ENCODE measurements around the gene BPIFA3. TPM values are rescaled to one million over a fixed set of nuclear protein-coding genes. Genes with fewer than 3 reads are reported as not detected.

BPIFA3 gene
- total and polyA plus RNA-seq, 2 of the 13 experiments (the other 11 are each of a cell fraction or from before 2014, with no cell fraction given) = not detected

DNA sequence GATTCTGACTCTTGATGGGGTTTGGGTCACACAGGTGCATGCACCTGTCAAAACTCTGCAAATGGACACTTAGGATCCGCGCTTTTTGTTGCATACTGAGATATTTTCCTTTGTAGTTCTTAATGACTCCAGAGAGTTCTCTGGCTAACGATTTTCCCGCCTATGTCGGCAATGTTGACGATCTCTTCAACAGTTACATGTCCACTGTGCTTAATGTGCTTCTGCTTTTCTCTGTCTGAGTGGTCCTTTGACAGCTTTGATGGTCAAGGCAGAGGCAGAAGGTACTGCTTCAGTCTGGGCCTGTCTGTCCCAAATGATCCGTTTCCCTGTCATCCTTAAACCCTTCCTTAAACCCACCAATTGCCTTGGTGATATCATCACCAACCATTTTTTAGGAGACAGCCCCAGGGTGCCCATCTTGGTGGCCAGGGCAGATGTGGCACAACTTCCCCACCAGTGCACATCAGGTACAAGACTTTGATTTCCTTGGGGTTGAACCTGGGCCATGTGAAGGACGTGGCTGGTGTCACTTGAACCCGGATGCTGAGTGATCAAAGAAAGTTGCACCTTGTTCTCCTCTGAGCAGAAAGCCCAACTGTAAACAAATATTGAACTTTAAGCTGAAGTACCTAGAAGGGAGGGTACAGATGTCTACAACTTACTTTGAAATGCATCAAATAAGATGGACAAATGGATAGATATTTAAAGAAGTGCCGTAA is 55.2 kb downstream of the BPIFA3 start (continued):
- TF ChIP-seq, protein P1, sequence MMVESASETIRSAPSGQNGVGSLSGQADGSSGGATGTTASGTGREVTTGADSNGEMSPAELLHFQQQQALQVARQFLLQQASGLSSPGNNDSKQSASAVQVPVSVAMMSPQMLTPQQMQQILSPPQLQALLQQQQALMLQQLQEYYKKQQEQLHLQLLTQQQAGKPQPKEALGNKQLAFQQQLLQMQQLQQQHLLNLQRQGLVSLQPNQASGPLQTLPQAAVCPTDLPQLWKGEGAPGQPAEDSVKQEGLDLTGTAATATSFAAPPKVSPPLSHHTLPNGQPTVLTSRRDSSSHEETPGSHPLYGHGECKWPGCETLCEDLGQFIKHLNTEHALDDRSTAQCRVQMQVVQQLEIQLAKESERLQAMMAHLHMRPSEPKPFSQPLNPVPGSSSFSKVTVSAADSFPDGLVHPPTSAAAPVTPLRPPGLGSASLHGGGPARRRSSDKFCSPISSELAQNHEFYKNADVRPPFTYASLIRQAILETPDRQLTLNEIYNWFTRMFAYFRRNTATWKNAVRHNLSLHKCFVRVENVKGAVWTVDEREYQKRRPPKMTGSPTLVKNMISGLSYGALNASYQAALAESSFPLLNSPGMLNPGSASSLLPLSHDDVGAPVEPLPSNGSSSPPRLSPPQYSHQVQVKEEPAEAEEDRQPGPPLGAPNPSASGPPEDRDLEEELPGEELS (CRISPR knock-in tag; IDR thresholded peaks at IDR 0.05) = peak; percentile 72
- TF ChIP-seq PHF21A (CRISPR knock-in tag; IDR thresholded peaks at IDR 0.05) (peak; percentile 53; the same call in 1 of the 2 replicates), MXI1 (IDR thresholded peaks at IDR 0.05; ENCODE audit: borderline replicate concordance, low read depth, low read length) (no peak), LCORL (IDR thresholded peaks at IDR 0.05) (no peak), LCORL (CRISPR knock-in tag; IDR thresholded peaks at IDR 0.05) (peak; percentile 62; the same call in 1 of the 2 replicates), ISL2 (CRISPR knock-in tag; IDR thresholded peaks at IDR 0.05) (peak; percentile 56; the same call in 1 of the 2 replicates), RARA (CRISPR knock-in tag; IDR thresholded peaks at IDR 0.05) (peak; percentile 88), KAT2B (IDR thresholded peaks at IDR 0.05; ENCODE audit: borderline replicate concordance, low read depth, low read length) (no peak), GFI1 (CRISPR knock-in tag; IDR thresholded peaks at IDR 0.05; ENCODE audit: borderline replicate concordance) (peak; percentile 88), RAD21 (CRISPR knock-in tag; IDR thresholded peaks at IDR 0.05) (no peak), ZMAT3 (CRISPR knock-in tag; conservative IDR thresholded peaks at IDR 0.05) (no peak), KAT8 (CRISPR knock-in tag; IDR thresholded peaks at IDR 0.05) (no peak), MAFK (conservative IDR thresholded peaks at IDR 0.05 in 1 of 2, IDR thresholded peaks at IDR 0.05 in 1 of 2; ENCODE audit: low read length in 2 of 2) (peak; percentile 21 to 73; a peak in 2 of 4 replicates), HDAC2 (CRISPR knock-in tag; IDR thresholded peaks at IDR 0.05) (peak; percentile 24; the same call in 1 of the 2 replicates), HOXA3 (CRISPR knock-in tag; IDR thresholded peaks at IDR 0.05) (peak; percentile 26; the same call in 1 of the 2 replicates), ZNF282 (IDR thresholded peaks at IDR 0.05; ENCODE audit: partially characterized antibody) (no peak), NFE2L2 (IDR thresholded peaks at IDR 0.05; ENCODE audit: low read length) (no peak), SMAD3 (CRISPR knock-in tag; IDR thresholded peaks at IDR 0.05) (no peak), POLR2AphosphoS5 (IDR thresholded peaks at IDR 0.05; ENCODE audit: low read depth, low read length) (no peak), SP5 (CRISPR knock-in tag; IDR thresholded peaks at IDR 0.05; ENCODE audit: borderline replicate concordance, low read depth) (no peak), PRPF4 (IDR thresholded peaks at IDR 0.05; ENCODE audit: low read depth, low read length, poor library complexity, severe bottlenecking) (peak; percentile 82), ZSCAN22 (CRISPR knock-in tag; IDR thresholded peaks at IDR 0.05) (no peak), ZNF615 (CRISPR knock-in tag; IDR thresholded peaks at IDR 0.05; ENCODE audit: borderline replicate concordance) (no peak), TEAD2 (CRISPR knock-in tag; IDR thresholded peaks at IDR 0.05) (no peak)
- TF ChIP-seq, protein P2, sequence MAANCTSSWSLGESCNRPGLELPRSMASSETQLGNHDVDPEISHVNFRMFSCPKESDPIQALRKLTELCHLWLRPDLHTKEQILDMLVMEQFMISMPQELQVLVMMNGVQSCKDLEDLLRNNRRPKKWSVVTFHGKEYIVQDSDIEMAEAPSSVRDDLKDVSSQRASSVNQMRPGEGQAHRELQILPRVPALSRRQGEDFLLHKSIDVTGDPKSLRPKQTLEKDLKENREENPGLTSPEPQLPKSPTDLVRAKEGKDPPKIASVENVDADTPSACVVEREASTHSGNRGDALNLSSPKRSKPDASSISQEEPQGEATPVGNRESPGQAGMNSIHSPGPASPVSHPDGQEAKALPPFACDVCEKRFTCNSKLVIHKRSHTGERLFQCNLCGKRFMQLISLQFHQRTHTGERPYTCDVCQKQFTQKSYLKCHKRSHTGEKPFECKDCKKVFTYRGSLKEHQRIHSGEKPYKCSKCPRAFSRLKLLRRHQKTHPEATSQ (CRISPR knock-in tag; IDR thresholded peaks at IDR 0.05; ENCODE audit: borderline replicate concordance) = no peak
- TF ChIP-seq, protein P3, sequence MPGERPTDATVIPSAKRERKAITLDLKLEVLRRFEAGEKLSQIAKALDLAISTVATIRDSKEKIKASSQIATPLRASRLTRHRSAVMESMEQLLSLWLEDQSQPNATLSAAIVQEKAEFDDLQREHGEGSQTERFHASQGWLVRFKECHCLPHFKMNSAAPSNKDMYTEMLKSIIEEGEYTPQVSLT (CRISPR knock-in tag; IDR thresholded peaks at IDR 0.05; ENCODE audit: borderline replicate concordance, low read depth) = no peak
- TF ChIP-seq, protein P4, sequence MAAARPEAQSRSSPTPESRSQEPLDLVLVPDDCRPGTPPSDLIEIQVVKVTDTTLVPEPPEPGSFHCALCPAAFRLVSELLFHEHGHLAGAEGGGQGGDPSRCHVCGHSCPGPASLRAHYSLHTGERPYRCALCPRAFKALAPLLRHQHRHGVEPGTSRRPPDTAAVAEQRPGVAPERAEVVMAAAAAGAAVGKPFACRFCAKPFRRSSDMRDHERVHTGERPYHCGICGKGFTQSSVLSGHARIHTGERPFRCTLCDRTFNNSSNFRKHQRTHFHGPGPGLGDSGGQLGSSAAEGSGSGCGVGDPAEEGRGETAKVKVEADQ (CRISPR knock-in tag; IDR thresholded peaks at IDR 0.05; ENCODE audit: borderline replicate concordance) = no peak
- TF ChIP-seq, protein P5, sequence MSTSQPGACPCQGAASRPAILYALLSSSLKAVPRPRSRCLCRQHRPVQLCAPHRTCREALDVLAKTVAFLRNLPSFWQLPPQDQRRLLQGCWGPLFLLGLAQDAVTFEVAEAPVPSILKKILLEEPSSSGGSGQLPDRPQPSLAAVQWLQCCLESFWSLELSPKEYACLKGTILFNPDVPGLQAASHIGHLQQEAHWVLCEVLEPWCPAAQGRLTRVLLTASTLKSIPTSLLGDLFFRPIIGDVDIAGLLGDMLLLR (CRISPR knock-in tag; IDR thresholded peaks at IDR 0.05) = no peak

Data from HepG2 (cell line).